ACC112 (cell line): ENCODE data around the gene COLQ.

Experiments
- H2AFZ ChIP-seq: fragments of 200-600 bp; sonication (generic); one replicate; pipeline ENCODE4 v1.6.0; 2017; ENCODE audit warnings: antibody characterized with exemption, low read length; ENCODE audit not compliant: unreplicated experiment
- H3K27ac ChIP-seq: fragments of 200-600 bp; sonication (generic); 2 replicates; pipeline ENCODE4 v1.5.1; 2014; ENCODE audit warnings: low read depth, mild to moderate bottlenecking, antibody characterized with exemption, low read length, moderate library complexity
- H3K27me3 ChIP-seq: fragments of 200-600 bp; sonication (generic); 2 replicates; pipeline ENCODE4 v1.6.1; 2014; ENCODE audit warnings: mild to moderate bottlenecking, antibody characterized with exemption, low read length, moderate library complexity, mixed read lengths; ENCODE audit not compliant: insufficient read depth
- H3K36me3 ChIP-seq: fragments of 200-600 bp; sonication (generic); 2 replicates; pipeline ENCODE4 v1.6.1; 2016; ENCODE audit warnings: mild to moderate bottlenecking, antibody characterized with exemption, low read length, moderate library complexity, mixed read lengths; ENCODE audit not compliant: insufficient read depth
- H3K4me1 ChIP-seq: fragments of 200-600 bp; sonication (generic); one replicate; pipeline ENCODE4 v1.6.1; 2016; ENCODE audit warnings: low read length, mixed read lengths; ENCODE audit not compliant: insufficient read depth, unreplicated experiment, control insufficient read depth
- H3K4me3 ChIP-seq: fragments of 200-600 bp; sonication (generic); 2 replicates; pipeline ENCODE4 v1.5.1; 2014; ENCODE audit warnings: mild to moderate bottlenecking, low read depth, low read length
- H3K79me2 ChIP-seq: fragments of 200-600 bp; sonication (generic); one replicate; pipeline ENCODE4 v1.6.0; 2016; ENCODE audit warnings: low read length; ENCODE audit not compliant: control insufficient read depth, unreplicated experiment, insufficient read depth

The COLQ gene

GRCh38 chr3:15505479-15506165, 15.9 kb downstream of the COLQ start:
- Histone ChIP-seq H2AFZ (no peak overlapping the region), H3K27me3 (no peaks in the 10 kb centered on the region), H3K79me2 (no peaks in the 10 kb centered on the region), H3K4me1 (no peaks in the 10 kb centered on the region), H3K4me3 (no peak overlapping the region), H3K27ac (no peak overlapping the region), H3K36me3 (no peaks in the 10 kb centered on the region)

- Histone ChIP-seq H3K27me3 (no peaks in the 10 kb centered on the region), H2AFZ (no peak overlapping the region), H3K4me1 (peaks cover 9% of the 10 kb centered on the region)
Measured at GRCh38 chr3:15502616-15503015, 18.9 kb downstream of the COLQ start.

GRCh38 chr3:15501126-15501525, 20.4 kb downstream of the COLQ start:
- Histone ChIP-seq H3K4me3 (no peak overlapping the region), H3K27me3 (no peaks in the 10 kb centered on the region), H3K27ac (no peak overlapping the region), H3K4me1 (peaks cover 9% of the 10 kb centered on the region), H3K36me3 (no peaks in the 10 kb centered on the region), H3K79me2 (no peaks in the 10 kb centered on the region), H2AFZ (no peak overlapping the region)

More at GRCh38 chr3:15502616-15503015, 18.9 kb downstream of the COLQ start:
- Histone ChIP-seq H3K4me3 (no peak overlapping the region), H3K27ac (no peak overlapping the region), H3K36me3 (no peaks in the 10 kb centered on the region), H3K79me2 (no peaks in the 10 kb centered on the region)

- no peak overlapping the region for H3K4me3 ChIP-seq
- H3K4me1 ChIP-seq, result peaks cover 9% of the 10 kb centered on the region
- H3K79me2 ChIP-seq, result no peaks in the 10 kb centered on the region
- H3K36me3 ChIP-seq, result no peaks in the 10 kb centered on the region
- H3K27ac ChIP-seq, result peak overlapping the region; percentile 40; the same call in 1 of the 2 replicates
- no peaks in the 10 kb centered on the region for H3K27me3 ChIP-seq
- no peak overlapping the region for H2AFZ ChIP-seq
Measured at GRCh38 chr3:15500107-15500724, 21.3 kb downstream of the COLQ start.

- no peak overlapping the region for H3K4me3 ChIP-seq
- no peaks in the 10 kb centered on the region for H3K79me2 ChIP-seq
- peaks cover 9% of the 10 kb centered on the region for H3K4me1 ChIP-seq
- H3K27ac ChIP-seq, result peak overlapping the region; percentile 40; the same call in 1 of the 2 replicates
- H3K36me3 ChIP-seq, result no peaks in the 10 kb centered on the region
- H2AFZ ChIP-seq, result no peak overlapping the region
- H3K27me3 ChIP-seq, result no peaks in the 10 kb centered on the region
Measured at GRCh38 chr3:15499536-15499935, 22.0 kb downstream of the COLQ start.

GRCh38 chr3:15498431-15499214, 22.9 kb downstream of the COLQ start:
- no peak overlapping the region for H3K27ac ChIP-seq
- H3K4me3 ChIP-seq, result no peak overlapping the region
- H3K27me3 ChIP-seq, result no peaks in the 10 kb centered on the region
- H2AFZ ChIP-seq, result no peak overlapping the region
- H3K36me3 ChIP-seq, result no peaks in the 10 kb centered on the region
- H3K79me2 ChIP-seq, result no peaks in the 10 kb centered on the region
- peaks cover 9% of the 10 kb centered on the region for H3K4me1 ChIP-seq

- H3K4me3 ChIP-seq, result no peak overlapping the region
- H3K79me2 ChIP-seq, result no peaks in the 10 kb centered on the region
- no peak overlapping the region for H3K27ac ChIP-seq
- H2AFZ ChIP-seq, result no peak overlapping the region
- H3K36me3 ChIP-seq, result no peaks in the 10 kb centered on the region
- no peaks in the 10 kb centered on the region for H3K27me3 ChIP-seq
- peaks cover 9% of the 10 kb centered on the region for H3K4me1 ChIP-seq
Measured at GRCh38 chr3:15497964-15498363, 23.5 kb downstream of the COLQ start.

GRCh38 chr3:15496341-15496664, 25.2 kb downstream of the COLQ start:
- Histone ChIP-seq H3K79me2 (no peaks in the 10 kb centered on the region), H2AFZ (no peak overlapping the region), H3K27me3 (no peaks in the 10 kb centered on the region), H3K36me3 (no peaks in the 10 kb centered on the region), H3K27ac (no peak overlapping the region), H3K4me1 (peaks cover 9% of the 10 kb centered on the region), H3K4me3 (no peak overlapping the region)

- Histone ChIP-seq H2AFZ (no peak overlapping the region), H3K4me3 (no peak overlapping the region), H3K36me3 (no peaks in the 10 kb centered on the region), H3K79me2 (no peaks in the 10 kb centered on the region), H3K4me1 (peaks cover 9% of the 10 kb centered on the region), H3K27me3 (no peaks in the 10 kb centered on the region), H3K27ac (no peak overlapping the region)
Measured at GRCh38 chr3:15495461-15496340, 25.8 kb downstream of the COLQ start.

GRCh38 chr3:15493436-15493835, 28.1 kb downstream of the COLQ start:
- Histone ChIP-seq H3K4me1 (no peaks in the 10 kb centered on the region), H3K79me2 (no peaks in the 10 kb centered on the region), H2AFZ (no peak overlapping the region), H3K27me3 (no peaks in the 10 kb centered on the region), H3K4me3 (no peak overlapping the region), H3K36me3 (no peaks in the 10 kb centered on the region), H3K27ac (no peak overlapping the region)
